Osteoblast (primary cell): ENCODE data around the gene MTRF1L. TPM values are rescaled to one million over a fixed set of nuclear protein-coding genes. Genes with fewer than 3 reads are reported as not detected.

Experiments
- DNase-seq: peaks from one replicate; pipeline ENCODE4 v3.0.0; 2011; ENCODE audit warnings: low spot score, mixed read lengths; ENCODE audit not compliant: insufficient read length; ENCODE audit errors: missing footprints
- H2AFZ ChIP-seq: 2 replicates; pipeline ENCODE4 v1.6.0; 2011; ENCODE audit warnings: mild to moderate bottlenecking, low read length
- H3K27ac ChIP-seq: 2 replicates; pipeline ENCODE4 v1.5.1; 2011; ENCODE audit warnings: mild to moderate bottlenecking, low read depth, low read length, moderate library complexity
- H3K27me3 ChIP-seq: 2 replicates; pipeline ENCODE4 v1.6.0; 2012; ENCODE audit warnings: mild to moderate bottlenecking, control low read depth, inconsistent platforms, low read length, moderate library complexity; ENCODE audit not compliant: insufficient read depth
- H3K36me3 ChIP-seq: 2 replicates; pipeline ENCODE4 v1.5.1; 2011; ENCODE audit warnings: mild to moderate bottlenecking, low read length, control low read depth, moderate library complexity; ENCODE audit not compliant: insufficient read depth
- H3K4me1 ChIP-seq: 2 replicates; pipeline ENCODE4 v1.5.1; 2011; ENCODE audit warnings: mild to moderate bottlenecking, low read length, control low read depth, moderate library complexity; ENCODE audit not compliant: insufficient read depth
- H3K4me2 ChIP-seq: 2 replicates; pipeline ENCODE4 v1.6.0; 2011; ENCODE audit warnings: mild to moderate bottlenecking, low read length; ENCODE audit not compliant: insufficient read depth
- H3K4me3 ChIP-seq: fragments of 200-600 bp; sonication (generic); 3 replicates; pipeline ENCODE4 v1.5.1; 2012; ENCODE audit warnings: mild to moderate bottlenecking, low read length, inconsistent platforms; ENCODE audit not compliant: insufficient read depth
- H3K79me2 ChIP-seq: 2 replicates; pipeline ENCODE4 v1.6.0; 2012; ENCODE audit warnings: mild to moderate bottlenecking, low read length, control low read depth, inconsistent platforms; ENCODE audit not compliant: insufficient read depth
- H3K9me3 ChIP-seq: 2 replicates; pipeline ENCODE4 v1.5.1; 2011; ENCODE audit warnings: low read depth, low read length, control low read depth
- H4K20me1 ChIP-seq: 2 replicates; pipeline ENCODE4 v1.6.0; 2012; ENCODE audit warnings: mild to moderate bottlenecking, low read length, control low read depth; ENCODE audit not compliant: insufficient read depth
- total RNA-seq: library from RNA; depleted of rRNA; stranded (reverse); fragments of >200 nt; gene quantifications from 2 replicates; pipeline ENCODE4 v1.2.3, GENCODE V29; 2012
- TF ChIP-seq, protein P1 (sequence below): IDR thresholded peaks from 2 replicates; pipeline ENCODE4 v1.5.1; 2011; ENCODE audit warnings: mild to moderate bottlenecking, low read depth, low read length, moderate library complexity; ENCODE audit errors: extremely low read depth

Gene MTRF1L
- total RNA-seq, 1 donor, result 18.8 TPM

DNA sequence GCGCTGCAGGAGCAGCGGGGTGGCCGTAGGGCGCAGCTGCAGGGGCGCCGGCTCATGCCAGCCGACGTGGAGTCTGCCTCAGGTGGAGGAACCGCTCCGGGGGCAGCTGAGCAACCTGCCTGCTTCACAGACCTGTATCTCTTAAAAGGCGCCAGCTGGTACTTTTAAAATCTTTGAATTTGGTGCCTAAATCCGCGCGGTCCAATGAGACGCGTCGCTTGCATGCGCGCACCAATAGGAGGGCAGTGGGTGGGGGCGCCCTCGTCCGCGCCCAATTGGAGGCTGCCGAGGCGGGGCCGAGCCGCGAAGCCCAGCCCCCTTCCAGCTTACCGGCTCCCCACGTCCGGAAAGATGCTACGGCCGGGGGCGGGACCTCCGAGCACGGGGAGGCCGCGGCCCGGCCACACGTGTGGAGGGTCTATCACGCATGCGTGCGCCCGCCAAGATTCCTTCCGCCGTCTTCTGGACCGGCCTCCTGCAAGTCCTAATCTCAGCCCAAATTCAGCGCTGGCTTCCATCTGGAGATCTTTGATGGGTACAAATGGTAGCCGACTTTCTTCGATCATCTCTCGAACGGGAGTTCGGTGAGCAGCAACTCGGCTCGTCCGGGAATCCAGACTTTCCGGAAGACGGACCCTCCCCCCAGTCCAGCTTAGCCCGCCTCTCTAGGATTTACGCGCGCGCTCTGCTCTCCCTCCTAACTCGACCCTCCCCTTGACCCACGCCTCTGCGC, 19.4 kb downstream of the MTRF1L start, which contains the start of gene FBXO5:
TSS of gene FBXO5 (minus strand) at position 138 of the 733 bp plus-strand sequence. CDS start at position 56, 82 bp downstream.
- peak; percentile 98 for DNase-seq
- peaks cover 75% of the 10 kb centered on the region for H3K79me2 ChIP-seq
- peak within 1 kb of the TSS; percentile 98 for H3K4me2 ChIP-seq
- H3K9me3 ChIP-seq, result no peaks in the 10 kb centered on the region
- H3K27me3 ChIP-seq, result no peaks in the 10 kb centered on the region
- peak within 1 kb of the TSS; percentile 94 for H3K4me3 ChIP-seq
- peaks cover 3% of the 10 kb centered on the region for H3K36me3 ChIP-seq
- peak within 1 kb of the TSS; percentile 84 for H3K27ac ChIP-seq
- TF ChIP-seq, protein P1, sequence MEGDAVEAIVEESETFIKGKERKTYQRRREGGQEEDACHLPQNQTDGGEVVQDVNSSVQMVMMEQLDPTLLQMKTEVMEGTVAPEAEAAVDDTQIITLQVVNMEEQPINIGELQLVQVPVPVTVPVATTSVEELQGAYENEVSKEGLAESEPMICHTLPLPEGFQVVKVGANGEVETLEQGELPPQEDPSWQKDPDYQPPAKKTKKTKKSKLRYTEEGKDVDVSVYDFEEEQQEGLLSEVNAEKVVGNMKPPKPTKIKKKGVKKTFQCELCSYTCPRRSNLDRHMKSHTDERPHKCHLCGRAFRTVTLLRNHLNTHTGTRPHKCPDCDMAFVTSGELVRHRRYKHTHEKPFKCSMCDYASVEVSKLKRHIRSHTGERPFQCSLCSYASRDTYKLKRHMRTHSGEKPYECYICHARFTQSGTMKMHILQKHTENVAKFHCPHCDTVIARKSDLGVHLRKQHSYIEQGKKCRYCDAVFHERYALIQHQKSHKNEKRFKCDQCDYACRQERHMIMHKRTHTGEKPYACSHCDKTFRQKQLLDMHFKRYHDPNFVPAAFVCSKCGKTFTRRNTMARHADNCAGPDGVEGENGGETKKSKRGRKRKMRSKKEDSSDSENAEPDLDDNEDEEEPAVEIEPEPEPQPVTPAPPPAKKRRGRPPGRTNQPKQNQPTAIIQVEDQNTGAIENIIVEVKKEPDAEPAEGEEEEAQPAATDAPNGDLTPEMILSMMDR, result no peak
- peaks cover 9% of the 10 kb centered on the region for H4K20me1 ChIP-seq
- H3K4me1 ChIP-seq, result peaks cover 36% of the 10 kb centered on the region
- peak within 1 kb of the TSS; percentile 95 for H2AFZ ChIP-seq

GRCh38 chr6:152981989-152982903, 20.3 kb downstream of the MTRF1L start:
- TF ChIP-seq, protein P1, result no peak
- H3K4me2 ChIP-seq, result peak overlapping the region; percentile 98
- peak; percentile 49 for DNase-seq
- H2AFZ ChIP-seq, result no peak overlapping the region
- peaks cover 9% of the 10 kb centered on the region for H4K20me1 ChIP-seq
- no peaks in the 10 kb centered on the region for H3K27me3 ChIP-seq
- H3K79me2 ChIP-seq, result peaks cover 83% of the 10 kb centered on the region
- peak overlapping the region; percentile 94 for H3K4me3 ChIP-seq
- H3K36me3 ChIP-seq, result peaks cover 3% of the 10 kb centered on the region
- H3K27ac ChIP-seq, result peak overlapping the region; percentile 84
- H3K4me1 ChIP-seq, result peaks cover 41% of the 10 kb centered on the region
- no peaks in the 10 kb centered on the region for H3K9me3 ChIP-seq

- H2AFZ ChIP-seq, result no peak overlapping the region
- peaks cover 9% of the 10 kb centered on the region for H4K20me1 ChIP-seq
- peak overlapping the region; percentile 98 for H3K4me2 ChIP-seq
- H3K36me3 ChIP-seq, result peaks cover 3% of the 10 kb centered on the region
- TF ChIP-seq, protein P1, result no peak
- H3K79me2 ChIP-seq, result peaks cover 85% of the 10 kb centered on the region
- peaks cover 41% of the 10 kb centered on the region for H3K4me1 ChIP-seq
- no peaks in the 10 kb centered on the region for H3K9me3 ChIP-seq
- H3K27me3 ChIP-seq, result no peaks in the 10 kb centered on the region
- peak overlapping the region; percentile 56 for H3K4me3 ChIP-seq
- no peak overlapping the region for H3K27ac ChIP-seq
- DNase-seq, result no peak
These were observed 21.3 kb downstream of the MTRF1L start for GRCh38 chr6:152981219-152981618.
